ENCODE results near the gene PIEZO1. TPM values are rescaled to one million over a fixed set of nuclear protein-coding genes. Genes with fewer than 3 reads are reported as not detected.

PIEZO1 gene
- total and polyA plus RNA-seq, 9 of the 15 experiments (the other 6 are each of a cell fraction or from before 2014, with no cell fraction given): 3.6 to 432 (median 131) TPM

DNA sequence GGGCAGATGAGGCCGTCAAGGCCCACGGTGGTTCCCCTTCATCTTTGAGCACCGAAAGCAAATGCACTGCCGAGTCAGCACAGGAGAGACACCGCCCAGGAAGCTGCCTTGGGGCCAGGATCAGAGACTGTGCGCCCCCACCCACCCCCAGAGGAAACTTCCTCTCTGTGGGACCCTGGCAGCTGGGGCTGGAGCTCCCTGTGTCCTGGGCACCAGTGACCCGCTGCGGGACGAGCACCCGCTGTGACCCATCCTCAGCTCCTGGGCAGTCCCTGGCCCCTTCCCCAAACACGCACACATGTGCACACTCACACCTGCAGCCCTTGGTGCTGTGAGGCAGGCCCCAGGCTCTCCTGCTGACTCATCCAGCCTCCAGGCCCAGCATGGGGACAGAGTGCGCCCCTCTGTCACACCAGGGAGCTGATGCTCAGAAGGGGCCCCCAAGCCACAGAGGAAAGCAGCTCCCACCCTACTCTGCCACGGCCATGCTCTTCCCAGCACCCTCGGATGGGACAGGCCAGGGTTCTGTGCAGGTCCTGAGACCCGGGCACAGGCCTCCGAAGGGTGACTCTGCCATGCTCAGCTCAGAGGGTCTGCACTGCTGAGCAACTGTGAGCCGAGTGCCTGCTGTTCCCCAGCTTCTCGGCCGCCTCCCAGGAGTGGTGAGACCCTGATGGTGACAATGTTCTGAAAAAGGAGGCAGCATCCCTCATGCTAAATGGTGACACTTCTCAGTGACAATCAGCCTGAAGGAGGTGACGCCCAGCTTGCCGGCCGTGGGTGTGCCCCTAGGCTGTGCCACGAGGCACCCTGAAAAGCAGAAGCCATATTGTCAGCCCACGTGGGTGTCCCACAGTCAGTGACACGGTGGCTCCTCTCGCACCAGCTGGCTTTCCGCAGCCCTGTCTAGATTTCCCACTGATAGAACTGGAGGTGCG, 3.6 kb downstream of the PIEZO1 start (continued):
- TF ChIP-seq, protein P1, sequence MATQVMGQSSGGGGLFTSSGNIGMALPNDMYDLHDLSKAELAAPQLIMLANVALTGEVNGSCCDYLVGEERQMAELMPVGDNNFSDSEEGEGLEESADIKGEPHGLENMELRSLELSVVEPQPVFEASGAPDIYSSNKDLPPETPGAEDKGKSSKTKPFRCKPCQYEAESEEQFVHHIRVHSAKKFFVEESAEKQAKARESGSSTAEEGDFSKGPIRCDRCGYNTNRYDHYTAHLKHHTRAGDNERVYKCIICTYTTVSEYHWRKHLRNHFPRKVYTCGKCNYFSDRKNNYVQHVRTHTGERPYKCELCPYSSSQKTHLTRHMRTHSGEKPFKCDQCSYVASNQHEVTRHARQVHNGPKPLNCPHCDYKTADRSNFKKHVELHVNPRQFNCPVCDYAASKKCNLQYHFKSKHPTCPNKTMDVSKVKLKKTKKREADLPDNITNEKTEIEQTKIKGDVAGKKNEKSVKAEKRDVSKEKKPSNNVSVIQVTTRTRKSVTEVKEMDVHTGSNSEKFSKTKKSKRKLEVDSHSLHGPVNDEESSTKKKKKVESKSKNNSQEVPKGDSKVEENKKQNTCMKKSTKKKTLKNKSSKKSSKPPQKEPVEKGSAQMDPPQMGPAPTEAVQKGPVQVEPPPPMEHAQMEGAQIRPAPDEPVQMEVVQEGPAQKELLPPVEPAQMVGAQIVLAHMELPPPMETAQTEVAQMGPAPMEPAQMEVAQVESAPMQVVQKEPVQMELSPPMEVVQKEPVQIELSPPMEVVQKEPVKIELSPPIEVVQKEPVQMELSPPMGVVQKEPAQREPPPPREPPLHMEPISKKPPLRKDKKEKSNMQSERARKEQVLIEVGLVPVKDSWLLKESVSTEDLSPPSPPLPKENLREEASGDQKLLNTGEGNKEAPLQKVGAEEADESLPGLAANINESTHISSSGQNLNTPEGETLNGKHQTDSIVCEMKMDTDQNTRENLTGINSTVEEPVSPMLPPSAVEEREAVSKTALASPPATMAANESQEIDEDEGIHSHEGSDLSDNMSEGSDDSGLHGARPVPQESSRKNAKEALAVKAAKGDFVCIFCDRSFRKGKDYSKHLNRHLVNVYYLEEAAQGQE (IDR thresholded peaks at IDR 0.05; ENCODE audit: borderline replicate concordance): no peak
- TF ChIP-seq, protein P1 (CRISPR knock-in tag; IDR thresholded peaks at IDR 0.05; ENCODE audit: low read depth): no peak
- TF ChIP-seq MCM3 (IDR thresholded peaks at IDR 0.05): no peak
- TF ChIP-seq MECOM (CRISPR knock-in tag; IDR thresholded peaks at IDR 0.05): no peak
- TF ChIP-seq NFE2 (IDR thresholded peaks at IDR 0.05; ENCODE audit: low read depth): peak; percentile 95
- no peak for TF ChIP-seq SMAD3 (CRISPR knock-in tag; conservative IDR thresholded peaks at IDR 0.05)
- TF ChIP-seq ZNF695 (CRISPR knock-in tag; IDR thresholded peaks at IDR 0.05): no peak
- TF ChIP-seq BRCA1 (IDR thresholded peaks at IDR 0.05): no peak
- TF ChIP-seq BRCA1 (CRISPR knock-in tag; IDR thresholded peaks at IDR 0.05): no peak
- no peak for TF ChIP-seq MIER1 (IDR thresholded peaks at IDR 0.05; ENCODE audit: low read depth)
- no peak for TF ChIP-seq ARID2 (IDR thresholded peaks at IDR 0.05)
- TF ChIP-seq, protein P2, sequence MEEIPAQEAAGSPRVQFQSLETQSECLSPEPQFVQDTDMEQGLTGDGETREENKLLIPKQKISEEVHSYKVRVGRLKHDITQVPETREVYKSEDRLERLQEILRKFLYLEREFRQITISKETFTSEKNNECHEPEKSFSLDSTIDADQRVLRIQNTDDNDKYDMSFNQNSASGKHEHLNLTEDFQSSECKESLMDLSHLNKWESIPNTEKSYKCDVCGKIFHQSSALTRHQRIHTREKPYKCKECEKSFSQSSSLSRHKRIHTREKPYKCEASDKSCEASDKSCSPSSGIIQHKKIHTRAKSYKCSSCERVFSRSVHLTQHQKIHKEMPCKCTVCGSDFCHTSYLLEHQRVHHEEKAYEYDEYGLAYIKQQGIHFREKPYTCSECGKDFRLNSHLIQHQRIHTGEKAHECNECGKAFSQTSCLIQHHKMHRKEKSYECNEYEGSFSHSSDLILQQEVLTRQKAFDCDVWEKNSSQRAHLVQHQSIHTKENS (CRISPR knock-in tag; IDR thresholded peaks at IDR 0.05): no peak
- TF ChIP-seq ZNF561 (CRISPR knock-in tag; conservative IDR thresholded peaks at IDR 0.05): no peak
- no peak for TF ChIP-seq SLC30A9 (CRISPR knock-in tag; IDR thresholded peaks at IDR 0.05)
- TF ChIP-seq SMAD2 (IDR thresholded peaks at IDR 0.05; ENCODE audit: low read depth, low read length): no peak
- TF ChIP-seq PRPF4 (IDR thresholded peaks at IDR 0.05; ENCODE audit: insufficient read depth, low read depth, low read length, poor library complexity, severe bottlenecking): no peak
- no peak for TF ChIP-seq ZNF436 (CRISPR knock-in tag; IDR thresholded peaks at IDR 0.05)
- no peak for TF ChIP-seq HEY1 (CRISPR knock-in tag; IDR thresholded peaks at IDR 0.05; ENCODE audit: borderline replicate concordance)
- no peak for TF ChIP-seq IFI16 (CRISPR knock-in tag; IDR thresholded peaks at IDR 0.05)
- peak; percentile 32; the same call in 1 of the 2 replicates for TF ChIP-seq GATA2 (CRISPR knock-in tag; IDR thresholded peaks at IDR 0.05)
- peak; percentile 42; the same call in 1 of the 2 replicates for TF ChIP-seq EGR1 (conservative IDR thresholded peaks at IDR 0.05)
